PC-9 (cell line): ENCODE data around the gene MYO1G.

Experiments used
- EZH2 ChIP-seq: fragments of 200-600 bp; sonication (generic); IDR thresholded peaks from 2 replicates; pipeline ENCODE4 v1.8.0; 2017; ENCODE audit warnings: antibody characterized with exemption, low read depth
- TF ChIP-seq, protein P1 (sequence below): fragments of 200-600 bp; sonication (generic); conservative IDR thresholded peaks from 2 replicates; pipeline ENCODE4 v1.6.1; 2017; ENCODE audit warnings: mixed run types, antibody characterized with exemption, mild to moderate bottlenecking, moderate library complexity

GRCh38 chr7:44976040-44976745, 2.6 kb downstream of the MYO1G start:
- TF ChIP-seq, protein P1, sequence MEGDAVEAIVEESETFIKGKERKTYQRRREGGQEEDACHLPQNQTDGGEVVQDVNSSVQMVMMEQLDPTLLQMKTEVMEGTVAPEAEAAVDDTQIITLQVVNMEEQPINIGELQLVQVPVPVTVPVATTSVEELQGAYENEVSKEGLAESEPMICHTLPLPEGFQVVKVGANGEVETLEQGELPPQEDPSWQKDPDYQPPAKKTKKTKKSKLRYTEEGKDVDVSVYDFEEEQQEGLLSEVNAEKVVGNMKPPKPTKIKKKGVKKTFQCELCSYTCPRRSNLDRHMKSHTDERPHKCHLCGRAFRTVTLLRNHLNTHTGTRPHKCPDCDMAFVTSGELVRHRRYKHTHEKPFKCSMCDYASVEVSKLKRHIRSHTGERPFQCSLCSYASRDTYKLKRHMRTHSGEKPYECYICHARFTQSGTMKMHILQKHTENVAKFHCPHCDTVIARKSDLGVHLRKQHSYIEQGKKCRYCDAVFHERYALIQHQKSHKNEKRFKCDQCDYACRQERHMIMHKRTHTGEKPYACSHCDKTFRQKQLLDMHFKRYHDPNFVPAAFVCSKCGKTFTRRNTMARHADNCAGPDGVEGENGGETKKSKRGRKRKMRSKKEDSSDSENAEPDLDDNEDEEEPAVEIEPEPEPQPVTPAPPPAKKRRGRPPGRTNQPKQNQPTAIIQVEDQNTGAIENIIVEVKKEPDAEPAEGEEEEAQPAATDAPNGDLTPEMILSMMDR = no peak
- TF ChIP-seq EZH2 = no peak
